GM18868 (cell line): ENCODE data around the gene EIF5AL1.
"Not testable (repeated sequence)": the region's sequence is repeated elsewhere in the genome, so short reads cannot be mapped to it uniquely, and the experiment has no call there.

Experiments used
- ATAC-seq: cut with Tn5 transposase; IDR thresholded peaks from one replicate; pipeline ENCODE4 v1.9.1; 2021; ENCODE audit warnings: mild to moderate bottlenecking, moderate library complexity; ENCODE audit not compliant: unreplicated experiment

Gene EIF5AL1

DNA sequence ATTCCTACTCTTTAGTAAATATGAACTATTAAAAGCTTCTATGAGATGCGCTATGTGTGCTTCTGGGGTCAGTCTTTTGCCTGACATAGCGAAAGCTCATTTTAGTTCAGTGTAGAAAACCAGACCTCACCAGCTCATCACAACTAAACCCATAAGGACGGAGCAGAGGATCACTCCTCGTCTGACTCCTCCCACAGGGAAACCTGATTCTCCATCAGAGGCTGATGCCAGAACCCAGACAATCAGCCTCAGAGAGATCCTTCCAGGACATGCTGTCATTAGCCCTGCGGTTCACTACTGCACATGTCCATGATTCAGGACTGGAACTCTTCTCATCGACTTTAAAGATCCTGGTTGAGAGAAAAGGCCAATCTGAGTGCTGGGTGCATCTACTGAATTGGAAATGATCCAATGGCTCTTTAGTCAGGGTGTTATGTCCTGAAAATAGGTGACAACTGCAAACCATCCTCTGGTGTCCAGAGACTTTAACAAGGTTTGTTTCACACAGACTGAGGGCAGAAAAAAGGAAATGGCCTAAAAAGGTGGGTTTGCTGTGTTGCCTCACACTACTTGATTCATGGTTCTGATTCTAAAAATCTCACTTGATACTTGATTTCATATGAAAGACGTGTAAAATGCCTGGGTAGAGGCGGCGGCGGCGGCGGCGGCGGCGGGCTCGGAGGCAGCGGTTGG is at the start of gene EIF5AL1:
Gene EIF5AL1 (plus strand): TSS at position 643 of the 693 bp plus-strand sequence. CDS start 117 bp downstream, outside the sequence.
- ATAC-seq = not testable (repeated sequence)

DNA sequence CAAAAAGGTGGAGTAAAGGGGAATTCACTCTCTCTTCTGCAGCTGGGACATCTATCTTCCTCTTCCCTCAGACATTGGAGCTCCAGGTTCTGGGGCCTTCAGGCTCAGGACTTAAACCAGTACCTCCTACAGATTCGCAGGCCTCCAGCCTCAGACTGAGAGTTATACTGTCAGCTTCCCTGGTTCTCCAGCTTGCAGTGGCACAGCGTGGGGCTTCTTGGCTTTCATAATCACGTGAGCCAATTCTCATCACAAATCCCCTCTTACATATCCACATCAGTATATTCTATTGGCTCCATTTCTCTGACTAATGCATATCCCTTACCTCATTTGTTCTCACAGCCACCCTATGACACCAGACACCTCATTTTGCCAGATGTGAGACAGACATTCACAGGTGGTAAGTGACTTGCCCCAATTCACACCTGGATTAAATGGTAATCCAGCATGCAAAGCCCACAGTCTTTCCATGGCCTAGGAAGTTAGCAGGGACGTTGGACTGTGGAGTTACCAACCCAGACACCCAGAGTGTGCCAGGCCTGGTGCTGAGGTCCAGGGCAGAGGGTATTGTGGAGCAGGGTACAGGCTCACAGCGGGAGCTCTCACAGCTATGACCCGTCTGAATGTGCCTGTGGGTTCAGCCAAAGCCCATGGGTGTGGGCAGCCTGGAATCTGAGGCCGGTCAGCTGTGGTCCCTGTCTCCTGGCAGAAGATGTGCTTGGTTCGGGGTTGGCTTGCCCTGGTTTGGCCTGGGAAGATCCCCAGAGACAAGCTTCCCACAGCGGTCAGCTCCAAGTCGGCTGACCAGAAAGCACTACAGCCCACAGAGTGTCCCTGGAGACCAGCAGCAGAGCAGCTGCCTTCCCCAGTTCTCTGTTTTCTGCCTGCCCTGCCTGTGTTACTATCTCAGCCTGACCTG is 48.5 kb upstream of the EIF5AL1 start:
- no peak for ATAC-seq

DNA sequence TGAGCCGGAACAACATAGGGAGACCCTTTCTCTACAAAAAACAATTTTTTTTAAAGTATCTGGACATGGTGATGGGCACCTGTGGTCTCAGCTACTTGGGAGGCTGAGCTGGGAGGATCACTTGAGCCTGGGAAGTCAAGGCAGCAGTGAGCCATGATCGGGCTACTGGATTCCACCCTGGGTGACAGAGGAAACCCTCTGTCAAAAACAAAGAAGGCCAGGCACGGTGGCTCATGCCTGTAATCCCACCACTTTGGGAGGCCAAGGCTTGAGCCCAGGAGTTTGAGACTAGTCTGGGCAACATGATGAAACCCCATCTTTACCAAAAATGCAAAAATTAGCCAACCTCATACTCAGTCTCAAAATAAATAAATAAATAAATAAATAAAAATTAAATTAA is 47.0 kb upstream of the EIF5AL1 start:
- ATAC-seq = no peak

GRCh38 chr10:79468015-79468560 is 44.2 kb upstream of the EIF5AL1 start:
- ATAC-seq = no peak

DNA sequence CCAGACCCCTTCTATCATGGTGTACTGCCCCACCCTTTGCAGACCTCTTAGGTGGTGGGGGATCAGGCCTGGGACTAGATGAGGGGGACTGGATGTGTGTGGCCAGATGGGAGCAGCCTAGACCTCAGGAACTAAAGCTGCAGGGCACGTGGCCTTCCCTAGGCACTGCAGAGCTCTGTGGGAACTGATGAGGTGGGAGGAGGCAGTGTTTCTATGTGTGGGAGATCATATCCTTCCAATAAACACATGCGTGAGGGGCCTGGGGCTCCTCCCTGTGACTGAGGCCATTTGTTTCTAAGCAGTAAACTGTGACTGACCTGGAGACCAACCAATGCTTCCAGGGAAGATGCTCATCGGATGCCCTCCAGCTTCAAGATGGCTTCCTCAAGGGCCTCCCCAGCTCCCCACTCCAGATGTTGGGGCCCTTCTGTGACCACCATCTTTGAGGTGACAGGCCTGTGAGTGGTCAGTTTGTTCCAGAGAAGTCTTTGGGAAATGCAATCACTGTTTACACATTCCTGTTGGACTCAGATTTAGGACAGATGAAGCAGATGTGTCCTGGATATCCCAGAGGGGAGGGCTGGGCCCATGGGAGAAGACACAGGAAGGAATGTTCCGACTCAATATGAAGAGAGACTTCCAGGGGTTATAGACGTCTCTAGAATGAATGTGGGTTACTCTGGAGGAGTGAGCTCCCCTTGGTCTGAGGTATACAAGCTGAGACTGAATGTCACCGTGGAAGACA is 43.3 kb upstream of the EIF5AL1 start:
- ATAC-seq = no peak

DNA sequence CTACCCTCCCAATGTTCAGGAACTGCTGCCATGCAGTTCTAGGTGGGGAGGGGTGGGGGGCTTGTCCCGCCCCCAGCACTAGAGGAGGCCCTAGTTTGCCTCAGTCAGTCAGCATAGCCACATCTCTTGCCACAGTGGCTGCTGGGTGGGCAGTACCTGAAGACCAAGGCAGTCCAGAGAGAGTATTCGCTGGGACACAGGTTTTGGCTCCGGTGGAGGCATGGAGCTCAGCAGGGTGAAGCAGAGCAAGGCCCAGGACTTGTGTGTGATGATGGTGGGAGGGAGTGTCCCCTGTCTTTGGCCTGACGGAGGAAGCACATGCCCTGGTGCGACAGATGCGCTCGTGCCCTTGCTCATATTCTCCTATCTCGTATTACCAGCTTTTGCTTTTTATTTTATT is 42.2 kb upstream of the EIF5AL1 start:
- no peak for ATAC-seq

GRCh38 chr10:79471776-79472175 is 40.6 kb upstream of the EIF5AL1 start:
- ATAC-seq = no peak

DNA sequence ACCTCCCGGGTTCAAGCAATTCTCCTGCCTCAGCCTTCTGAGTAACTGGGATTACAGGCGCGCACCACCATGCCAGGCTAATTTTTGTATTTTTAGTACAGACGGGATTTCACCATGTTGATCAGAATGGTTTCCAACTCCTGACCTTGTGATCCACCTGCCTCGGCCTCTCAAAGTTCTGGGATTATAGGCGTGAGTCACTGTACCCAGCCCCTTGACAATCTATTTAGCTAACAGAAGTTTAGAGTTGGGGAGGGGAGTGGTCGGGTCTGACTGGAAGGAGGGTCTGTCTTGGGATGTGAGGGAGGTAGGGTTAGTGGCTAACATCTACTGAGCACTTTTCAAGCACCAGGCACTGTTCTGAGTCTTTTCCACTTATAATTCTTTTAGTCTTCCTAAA is 39.9 kb upstream of the EIF5AL1 start:
- no peak for ATAC-seq

GRCh38 chr10:79472951-79473350 is 39.4 kb upstream of the EIF5AL1 start:
- no peak for ATAC-seq

DNA sequence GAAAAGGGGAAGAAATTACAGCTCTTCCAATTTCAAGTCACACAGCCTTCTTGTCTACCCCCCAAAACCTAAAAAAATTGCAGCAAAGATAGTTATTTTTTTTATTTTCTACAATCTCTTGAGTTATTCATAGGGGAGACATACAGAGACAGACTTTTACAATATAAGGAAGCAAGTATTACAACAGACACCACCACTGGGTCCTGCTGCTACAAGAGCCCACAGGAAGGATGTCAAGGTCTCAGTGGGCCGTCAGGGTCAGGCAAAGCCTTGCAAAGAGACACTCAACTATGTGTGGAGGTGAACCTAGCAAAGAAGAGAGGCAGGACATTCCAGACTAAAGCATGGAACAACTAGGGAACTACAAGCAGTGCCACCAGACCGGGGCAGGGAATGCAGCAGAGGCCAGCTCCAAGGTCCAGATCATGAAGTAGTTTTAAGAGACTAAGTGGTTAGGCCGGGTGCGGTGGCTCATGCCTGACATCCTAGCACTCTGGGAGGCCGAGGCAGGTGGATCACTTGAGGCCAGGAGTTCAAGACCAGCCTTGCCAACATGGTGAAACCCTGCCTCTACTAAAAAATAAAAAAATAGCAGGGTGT is 38.7 kb upstream of the EIF5AL1 start:
- no peak for ATAC-seq

- no peak for ATAC-seq
These were observed 37.1 kb upstream of the EIF5AL1 start for GRCh38 chr10:79475119-79475653.

DNA sequence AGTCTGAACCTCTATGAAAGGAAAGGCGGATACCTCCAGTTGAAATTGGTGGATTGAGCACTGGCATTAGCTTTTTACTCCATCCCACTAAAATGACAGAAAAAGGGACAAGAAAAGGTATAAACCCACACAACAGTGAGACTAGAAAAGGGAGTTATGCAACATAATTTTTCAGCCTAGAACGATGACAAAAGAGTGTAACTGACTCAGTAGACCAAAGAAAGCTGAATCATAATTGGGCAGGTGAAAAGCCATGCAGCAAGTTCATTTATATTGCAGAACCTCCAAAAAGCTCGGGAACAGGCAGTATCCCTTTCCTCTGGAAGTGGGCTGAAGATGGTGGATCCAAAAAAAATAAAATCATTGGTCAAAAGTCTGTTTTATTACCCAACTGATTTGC is 36.5 kb upstream of the EIF5AL1 start:
- ATAC-seq = no peak

GRCh38 chr10:79476645-79477044 is 35.7 kb upstream of the EIF5AL1 start:
- no peak for ATAC-seq

DNA sequence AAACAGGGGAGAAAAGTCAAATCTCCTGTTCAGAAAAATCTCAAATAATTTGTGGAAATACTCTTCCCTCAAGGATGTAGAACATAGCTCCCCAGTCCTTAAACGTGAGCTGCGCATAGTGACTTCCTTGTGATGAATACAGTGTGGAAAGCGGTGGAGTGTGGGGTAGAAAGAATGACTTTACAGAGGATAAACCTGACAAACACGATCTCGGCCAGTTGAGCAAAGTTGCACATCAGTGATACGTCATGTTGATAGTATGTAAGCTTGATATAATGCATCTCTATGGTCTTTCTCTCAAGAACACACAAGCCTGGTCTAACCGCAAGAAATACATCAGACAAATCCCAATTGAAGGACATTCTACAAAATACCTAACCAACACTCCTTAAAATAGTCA is 34.9 kb upstream of the EIF5AL1 start:
- no peak for ATAC-seq

- ATAC-seq = no peak
These were observed 32.9 kb upstream of the EIF5AL1 start for GRCh38 chr10:79479283-79479909.

DNA sequence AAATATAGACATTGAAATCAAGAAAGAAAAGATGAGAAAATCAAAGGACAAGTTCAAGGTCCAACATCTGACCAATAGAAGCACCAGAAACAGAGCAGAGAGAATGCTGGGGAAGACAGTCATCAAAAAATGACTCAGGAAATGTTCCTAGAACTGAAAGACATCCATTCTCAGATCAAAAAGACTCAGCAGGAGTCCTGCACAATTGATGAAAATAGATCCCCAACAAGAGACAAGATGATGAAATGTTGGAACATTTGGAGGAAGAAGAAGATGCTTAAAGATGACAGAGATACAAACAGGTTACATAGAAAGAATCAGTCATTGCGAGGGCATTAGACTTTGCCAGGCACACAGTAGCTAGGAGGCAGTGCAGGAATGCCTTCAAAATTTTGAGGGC is 30.0 kb upstream of the EIF5AL1 start:
- ATAC-seq = no peak

DNA sequence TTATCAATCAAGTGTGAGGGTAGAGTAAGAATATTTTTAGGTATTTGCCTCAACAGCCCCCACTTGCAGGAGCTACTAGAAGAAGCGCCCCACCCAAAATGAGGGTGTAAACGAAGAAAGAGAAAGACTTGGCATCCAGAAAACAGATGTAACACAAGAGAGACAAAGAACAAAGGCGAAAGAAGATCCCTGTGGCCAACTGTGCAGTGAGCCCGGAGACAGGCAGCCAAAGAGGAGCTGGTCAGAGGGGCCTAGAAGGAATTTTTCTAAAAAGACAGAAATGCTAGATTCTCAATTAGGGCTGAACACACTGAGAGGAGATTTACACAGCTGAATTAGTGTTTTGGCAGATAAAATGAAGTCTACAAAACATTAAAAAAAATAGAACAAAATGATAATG is 29.6 kb upstream of the EIF5AL1 start:
- ATAC-seq = no peak

DNA sequence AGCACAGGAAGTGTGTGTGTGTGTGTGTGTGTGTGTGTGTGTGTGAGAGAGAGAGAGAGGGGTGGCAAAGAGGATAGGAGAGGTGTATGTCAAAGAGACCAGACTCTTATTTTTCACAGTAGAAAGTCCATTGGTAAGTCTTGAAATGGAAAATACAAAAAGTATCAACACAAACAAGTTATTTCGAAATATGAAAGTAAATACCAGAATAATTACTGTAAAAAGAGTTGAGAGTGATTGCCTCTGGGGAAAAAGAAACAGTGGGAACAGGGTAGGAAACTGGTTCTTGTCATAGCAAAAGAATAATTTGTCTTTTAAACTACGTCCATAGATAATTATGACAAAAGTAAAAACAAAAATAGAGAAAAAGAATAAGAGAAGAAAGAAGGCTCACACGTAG is 29.0 kb upstream of the EIF5AL1 start:
- no peak for ATAC-seq

DNA sequence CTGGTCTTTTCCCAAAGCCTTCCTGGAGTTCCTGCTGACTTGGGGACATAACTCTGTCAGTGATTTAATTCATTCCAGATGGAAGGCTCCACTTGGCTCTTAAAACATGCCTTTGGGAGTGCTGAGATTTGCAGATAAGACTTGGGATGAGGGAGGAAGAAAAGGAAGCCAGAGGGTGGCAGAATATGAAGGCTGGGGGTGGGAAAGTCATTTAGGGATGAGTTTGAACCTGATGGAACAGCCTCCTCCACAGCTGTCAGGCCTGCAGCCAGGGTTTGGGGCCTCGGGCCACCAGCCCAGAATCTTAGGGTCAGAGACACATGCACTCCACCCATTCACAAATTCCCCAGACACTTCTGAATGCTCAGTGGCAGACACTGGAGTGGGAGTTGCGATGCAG is 28.4 kb upstream of the EIF5AL1 start:
- no peak for ATAC-seq

DNA sequence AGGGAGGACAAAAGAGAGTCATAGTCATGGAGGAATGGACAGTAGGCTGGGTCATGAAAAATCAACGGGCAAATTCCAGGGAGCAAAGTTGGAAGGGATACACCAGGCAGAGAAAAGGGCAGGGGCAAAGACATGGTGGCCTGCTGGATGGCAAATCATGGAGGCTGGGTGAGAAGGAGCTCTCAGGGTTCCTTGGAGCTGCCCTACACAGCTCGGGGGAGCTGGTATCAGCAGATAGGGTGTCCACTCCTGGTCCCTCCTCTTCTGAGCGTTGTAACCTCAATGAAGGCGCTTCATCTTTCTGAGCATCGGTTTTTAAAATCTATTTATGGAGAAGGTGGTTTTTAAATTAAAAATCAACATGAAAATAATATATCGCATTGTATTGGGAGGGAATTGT is 27.9 kb upstream of the EIF5AL1 start:
- no peak for ATAC-seq
